Right atrium auricular region (tissue), 2 donors: Measurements from ENCODE around the gene FLNC. TPM values are rescaled to one million over a fixed set of nuclear protein-coding genes. Genes with fewer than 3 reads are reported as not detected.

ENCODE experiments used
- DNase-seq: peaks from one replicate; pipeline ENCODE4 v3.0.0-alpha.2; 2019; ENCODE audit warnings: low spot score
- H3K27ac ChIP-seq, 2 donors: fragments of 200-600 bp; sonication (generic); 1 replicate in 1 of 2; 2 replicates in 1 of 2; pipeline ENCODE4 v1.5.1; 2016 to 2019
- H3K27me3 ChIP-seq, 2 donors: fragments of 200-600 bp; sonication (generic); one replicate each; pipeline versions ENCODE4 v1.5.1 to v1.6.0; 2017 to 2019
- H3K36me3 ChIP-seq: fragments of 200-600 bp; sonication (generic); one replicate; pipeline ENCODE4 v1.5.1; 2016
- H3K4me1 ChIP-seq, 2 donors: fragments of 200-600 bp; sonication (generic); one replicate each; pipeline versions ENCODE4 v1.5.1 to v1.6.0; 2017 to 2019
- H3K4me3 ChIP-seq, 2 donors: fragments of 200-600 bp; sonication (generic); 1 replicate in 1 of 2; 2 replicates in 1 of 2; pipeline ENCODE4 v1.5.1; 2017 to 2019; ENCODE audit warnings: mild to moderate bottlenecking in 1 of 2, moderate library complexity in 1 of 2
- H3K9me3 ChIP-seq, 2 donors: fragments of 200-600 bp; sonication (generic); one replicate each; pipeline ENCODE4 v1.5.1; 2019
- total RNA-seq, 2 donors: library from RNA; depleted of rRNA; stranded (reverse); fragments of >200 nt; gene quantifications; one replicate each; pipeline ENCODE4 v1.1.0, GENCODE V29; 2016
- TF ChIP-seq, protein P1 (sequence below), 2 donors: fragments of 200-600 bp; sonication (generic); IDR thresholded peaks; one replicate each; pipeline ENCODE4 v1.5.1; 2019; ENCODE audit warnings: antibody characterized with exemption in 2 of 2

FLNC gene
- total RNA-seq: 100 to 1,000 TPM; 215 to 646 TPM

GRCh38 chr7:128830231-128831177 lies at the start of gene FLNC:
FLNC (plus strand) TSS chr7:128830406; CDS start chr7:128830638, 232 bp downstream.
- Histone ChIP-seq H3K9me3 (no peaks in the 10 kb centered on the region), H3K27ac (peak within 1 kb of the TSS; percentile 93 to 99), H3K36me3 (peaks cover 10% of the 10 kb centered on the region), H3K27me3 (no peaks in the 10 kb centered on the region), H3K4me1 (peaks cover 0 to 70% of the 10 kb centered on the region in 2 donors), H3K4me3 (peak within 1 kb of the TSS; percentile 62 to 77)
- TF ChIP-seq, protein P1, sequence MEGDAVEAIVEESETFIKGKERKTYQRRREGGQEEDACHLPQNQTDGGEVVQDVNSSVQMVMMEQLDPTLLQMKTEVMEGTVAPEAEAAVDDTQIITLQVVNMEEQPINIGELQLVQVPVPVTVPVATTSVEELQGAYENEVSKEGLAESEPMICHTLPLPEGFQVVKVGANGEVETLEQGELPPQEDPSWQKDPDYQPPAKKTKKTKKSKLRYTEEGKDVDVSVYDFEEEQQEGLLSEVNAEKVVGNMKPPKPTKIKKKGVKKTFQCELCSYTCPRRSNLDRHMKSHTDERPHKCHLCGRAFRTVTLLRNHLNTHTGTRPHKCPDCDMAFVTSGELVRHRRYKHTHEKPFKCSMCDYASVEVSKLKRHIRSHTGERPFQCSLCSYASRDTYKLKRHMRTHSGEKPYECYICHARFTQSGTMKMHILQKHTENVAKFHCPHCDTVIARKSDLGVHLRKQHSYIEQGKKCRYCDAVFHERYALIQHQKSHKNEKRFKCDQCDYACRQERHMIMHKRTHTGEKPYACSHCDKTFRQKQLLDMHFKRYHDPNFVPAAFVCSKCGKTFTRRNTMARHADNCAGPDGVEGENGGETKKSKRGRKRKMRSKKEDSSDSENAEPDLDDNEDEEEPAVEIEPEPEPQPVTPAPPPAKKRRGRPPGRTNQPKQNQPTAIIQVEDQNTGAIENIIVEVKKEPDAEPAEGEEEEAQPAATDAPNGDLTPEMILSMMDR (IDR thresholded peaks at IDR 0.05): no peak
- no peak for DNase-seq

DNA sequence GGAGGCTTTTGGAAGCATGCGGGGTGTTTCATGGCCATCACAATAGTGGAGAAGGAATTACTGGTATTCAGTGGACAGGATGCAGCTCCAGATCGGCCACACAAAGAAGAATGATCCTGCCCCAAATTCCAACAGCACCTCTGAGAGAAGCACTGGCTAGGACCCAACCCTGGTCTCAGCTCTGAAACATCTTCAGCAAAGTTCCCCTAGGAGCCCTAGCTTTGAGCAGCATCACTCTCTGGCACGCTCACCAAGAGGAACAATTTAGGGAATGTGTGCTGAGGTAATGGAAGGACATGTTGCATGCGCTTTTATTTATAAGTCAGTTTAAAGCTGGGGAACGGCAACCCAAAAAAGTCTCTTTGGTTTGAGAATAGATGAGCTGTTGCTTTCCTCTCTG lies 49.1 kb upstream of the FLNC start:
- Histone ChIP-seq H3K4me1 (peaks cover 0 to 6% of the 10 kb centered on the region in 2 donors), H3K27ac (peak overlapping the region in 1 of 2 donors; percentile 5), H3K9me3 (peaks cover 0 to 8% of the 10 kb centered on the region in 2 donors), H3K36me3 (no peaks in the 10 kb centered on the region), H3K4me3 (no peak overlapping the region), H3K27me3 (no peaks in the 10 kb centered on the region)
- TF ChIP-seq, protein P1 (IDR thresholded peaks at IDR 0.05): no peak
- DNase-seq: no peak

DNA sequence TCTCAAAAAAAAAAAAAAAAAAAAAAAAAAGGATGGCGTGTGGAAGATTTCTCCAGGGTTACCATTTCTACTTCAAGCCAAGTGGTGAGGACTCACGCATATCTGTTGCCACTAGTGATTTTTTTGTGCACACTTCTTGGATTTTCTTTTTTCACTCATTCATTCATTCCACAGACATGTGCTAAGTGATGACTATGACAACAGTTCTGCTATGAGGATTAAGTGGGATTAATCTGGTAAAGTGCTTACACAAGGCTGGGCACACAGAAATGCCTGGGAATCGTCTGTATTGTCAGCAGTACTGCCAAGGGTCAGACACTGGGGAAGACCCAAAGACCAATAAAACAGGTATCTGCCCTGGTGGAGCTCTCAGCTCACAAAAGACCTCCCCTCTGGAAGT lies 48.4 kb upstream of the FLNC start:
- H3K4me1 ChIP-seq: peaks cover 0 to 6% of the 10 kb centered on the region in 2 donors
- no peaks in the 10 kb centered on the region for H3K27me3 ChIP-seq
- no peak overlapping the region for H3K27ac ChIP-seq
- DNase-seq: no peak
- TF ChIP-seq, protein P1 (IDR thresholded peaks at IDR 0.05): no peak
- no peaks in the 10 kb centered on the region for H3K36me3 ChIP-seq
- no peak overlapping the region for H3K4me3 ChIP-seq
- peaks cover 0 to 8% of the 10 kb centered on the region in 2 donors for H3K9me3 ChIP-seq

- H3K4me1 ChIP-seq: peaks cover 0 to 6% of the 10 kb centered on the region in 2 donors
- H3K9me3 ChIP-seq: no peaks in the 10 kb centered on the region
- TF ChIP-seq, protein P1 (IDR thresholded peaks at IDR 0.05): no peak
- peak overlapping the region in 1 of 2 donors; percentile 23 for H3K27ac ChIP-seq
- H3K4me3 ChIP-seq: no peak overlapping the region
- H3K27me3 ChIP-seq: no peaks in the 10 kb centered on the region
- H3K36me3 ChIP-seq: no peaks in the 10 kb centered on the region
- DNase-seq: no peak
Observed at GRCh38 chr7:128783143-128783861, 46.9 kb upstream of the FLNC start.

DNA sequence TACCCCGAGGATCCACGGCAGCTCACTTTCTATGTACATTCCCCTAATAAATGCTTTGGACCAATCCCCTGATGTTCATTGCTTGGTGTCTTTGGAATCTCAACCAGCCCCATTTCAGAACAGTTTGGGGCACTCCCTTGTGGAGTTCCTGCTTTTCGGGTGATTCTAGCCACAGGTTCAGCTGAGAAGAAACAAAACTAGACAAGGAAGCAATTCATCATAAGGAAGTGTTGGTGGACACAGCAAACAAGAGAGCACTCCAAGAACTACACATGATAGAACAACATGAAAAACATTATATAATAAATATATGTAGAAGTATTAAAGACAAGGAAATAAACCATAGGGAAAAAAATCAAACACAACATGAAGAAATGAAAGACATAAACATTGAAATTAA lies 44.5 kb upstream of the FLNC start:
- TF ChIP-seq, protein P1 (IDR thresholded peaks at IDR 0.05): no peak
- H3K27ac ChIP-seq: no peak overlapping the region
- H3K4me3 ChIP-seq: no peak overlapping the region
- no peaks in the 10 kb centered on the region for H3K27me3 ChIP-seq
- no peaks in the 10 kb centered on the region for H3K9me3 ChIP-seq
- peaks cover 0 to 12% of the 10 kb centered on the region in 2 donors for H3K4me1 ChIP-seq
- no peaks in the 10 kb centered on the region for H3K36me3 ChIP-seq
- no peak for DNase-seq
